ENCODE measurements around the gene CENPO. TPM values are rescaled to one million over a fixed set of nuclear protein-coding genes. Genes with fewer than 3 reads are reported as not detected.

The CENPO gene
- total and polyA plus RNA-seq, 2 experiments from 2014 or later = 13.2 to 13.3 TPM

DNA sequence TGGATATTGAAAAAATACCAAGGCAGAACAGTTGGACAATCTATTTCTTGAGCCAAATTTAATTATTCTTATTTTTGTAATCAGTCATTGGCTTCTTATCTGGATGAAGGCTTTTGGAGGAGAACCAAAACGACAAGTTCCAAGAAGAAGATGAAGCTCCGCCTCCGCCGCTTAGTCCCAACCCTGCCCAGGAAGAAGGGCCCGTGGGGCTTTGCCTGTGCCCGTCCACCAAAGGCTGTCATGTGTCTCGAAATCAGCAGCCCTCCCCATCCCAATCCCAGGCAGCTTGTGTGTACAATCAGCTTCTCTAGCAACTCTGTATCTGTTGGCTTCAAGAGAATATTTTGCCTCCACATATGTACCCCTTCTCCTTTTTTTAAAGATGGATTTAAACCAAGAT, 24.6 kb upstream of the CENPO start:
- Histone ChIP-seq H3K27me3 (replicated peaks; ENCODE audit: insufficient read depth) (no peaks in the 10 kb centered on the region), H3K27ac (no peak overlapping the region), H3K4me2 (ENCODE audit: unreplicated experiment) (no peak overlapping the region), H3K4me3 (no peak overlapping the region), H3K9ac (no peak overlapping the region), H3K4me1 (ENCODE audit: insufficient read depth) (no peaks in the 10 kb centered on the region), H3K36me3 (ENCODE audit: low read depth) (0 out of 2 replicates have a peak, but pooled peaks cover 3% of the 10 kb centered on the region), H4K20me1 (ENCODE audit: insufficient read depth) (no peaks in the 10 kb centered on the region), H3F3A (ENCODE audit: insufficient read depth) (no peaks in the 10 kb centered on the region), H3K79me2 (ENCODE audit: insufficient read depth) (no peaks in the 10 kb centered on the region), H2AFZ (no peak overlapping the region), H3K9me2 (ENCODE audit: insufficient read depth) (no peaks in the 10 kb centered on the region), H3K9me3 (ENCODE audit: low read depth) (no peaks in the 10 kb centered on the region)
- WGBS, 2 experiments (ENCODE audit: low coverage in 1 of 2, low lambda C conversion rate in 2 of 2, missing lambda C conversion rate in 2 of 2) = 52 to 60% methylated on average over 7 of the region's 7 CpGs
- no peak for TF ChIP-seq EZH2 (IDR thresholded peaks at IDR 0.05; ENCODE audit: insufficient read depth, poor library complexity, severe bottlenecking)
- TF ChIP-seq EZH2phosphoT487 (IDR thresholded peaks at IDR 0.05; ENCODE audit: insufficient read depth, low read depth) = no peak
- in situ Hi-C loops (cut with MboI) = no loop called here
- DNase-seq = no peak

DNA sequence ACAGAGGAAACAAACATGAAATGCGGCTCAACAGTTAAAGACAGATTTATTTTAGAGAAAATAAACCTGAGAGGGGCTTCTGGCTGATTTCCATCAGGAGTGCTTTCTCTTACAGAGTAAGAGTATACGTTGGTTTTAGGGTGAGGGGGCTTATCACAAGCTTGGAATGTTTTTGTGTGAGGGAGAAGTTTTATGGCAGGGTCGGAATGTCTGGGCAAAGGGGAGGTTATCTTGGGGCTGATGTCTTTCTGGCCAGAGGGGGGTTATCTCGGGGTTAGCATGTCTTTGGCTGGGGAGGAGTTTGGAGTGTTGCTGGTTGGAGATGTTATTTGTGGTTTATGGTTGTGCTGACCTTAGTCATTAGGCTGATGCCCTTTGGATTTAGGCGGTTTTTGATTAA, 22.2 kb upstream of the CENPO start:
- Histone ChIP-seq H3K9me2 (ENCODE audit: insufficient read depth) (no peaks in the 10 kb centered on the region), H3K9me3 (ENCODE audit: low read depth) (no peaks in the 10 kb centered on the region), H3K4me3 (no peak overlapping the region), H3K79me2 (ENCODE audit: insufficient read depth) (no peaks in the 10 kb centered on the region), H4K20me1 (ENCODE audit: insufficient read depth) (no peaks in the 10 kb centered on the region), H3K27ac (no peak overlapping the region), H3F3A (ENCODE audit: insufficient read depth) (no peaks in the 10 kb centered on the region), H3K9ac (no peak overlapping the region), H2AFZ (no peak overlapping the region), H3K4me2 (ENCODE audit: unreplicated experiment) (no peak overlapping the region), H3K27me3 (replicated peaks; ENCODE audit: insufficient read depth) (no peaks in the 10 kb centered on the region), H3K4me1 (ENCODE audit: insufficient read depth) (no peaks in the 10 kb centered on the region), H3K36me3 (ENCODE audit: low read depth) (0 out of 2 replicates have a peak, but pooled peaks cover 3% of the 10 kb centered on the region)
- WGBS, 2 experiments (ENCODE audit: low coverage in 1 of 2, low lambda C conversion rate in 2 of 2, missing lambda C conversion rate in 2 of 2) = 97 to 99% methylated on average over 5 of the region's 5 CpGs
- TF ChIP-seq EZH2phosphoT487 (IDR thresholded peaks at IDR 0.05; ENCODE audit: insufficient read depth, low read depth) (no peak), EZH2 (IDR thresholded peaks at IDR 0.05; ENCODE audit: insufficient read depth, poor library complexity, severe bottlenecking) (no peak)
- in situ Hi-C loops (cut with MboI) = loop anchor here (10.0 kb wide), 1 partner anchor 156 kb away; no protein-coding TSS in a partner anchor
- DNase-seq = no peak

DNA sequence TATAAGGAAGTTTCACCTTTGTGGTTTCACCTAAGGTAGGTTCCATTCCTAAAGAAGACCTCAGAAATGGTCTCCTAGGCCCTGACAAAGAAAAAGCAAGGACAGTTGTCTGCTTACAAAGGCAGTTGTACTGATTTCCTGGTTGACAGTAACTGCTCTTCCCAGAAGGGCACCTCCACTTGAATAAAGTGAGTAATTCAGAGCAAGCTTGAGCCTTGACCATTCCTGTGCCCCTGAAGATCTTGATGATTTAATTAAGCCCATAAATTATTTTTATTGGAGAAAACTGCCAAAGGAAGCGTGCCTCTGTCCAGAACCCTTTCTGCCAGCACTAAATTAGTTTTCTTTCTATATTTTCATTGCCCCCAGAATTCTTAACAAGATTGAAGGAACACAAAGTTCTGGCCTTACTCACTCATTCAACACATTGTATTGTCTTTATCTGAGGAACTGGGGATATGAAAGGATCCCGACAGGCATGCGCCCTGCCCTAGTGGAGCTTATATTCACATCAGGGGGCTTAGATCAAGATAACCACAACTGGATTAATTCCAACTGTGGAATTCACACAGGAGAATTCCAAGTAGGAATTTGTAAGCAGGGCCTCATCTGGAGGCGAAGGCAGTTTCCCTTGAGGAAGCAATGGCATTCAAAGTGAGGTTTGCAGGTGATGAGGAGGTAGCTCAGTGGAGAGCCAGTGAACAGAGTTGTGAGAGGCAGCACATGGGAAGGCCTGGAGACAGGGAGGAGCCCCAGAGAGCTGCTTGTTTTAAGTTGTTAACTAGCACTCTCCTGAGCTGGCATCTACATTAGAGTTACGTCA, 21.2 kb upstream of the CENPO start:
- Histone ChIP-seq H3K79me2 (ENCODE audit: insufficient read depth) (no peaks in the 10 kb centered on the region), H4K20me1 (ENCODE audit: insufficient read depth) (no peaks in the 10 kb centered on the region), H3K9me2 (ENCODE audit: insufficient read depth) (no peaks in the 10 kb centered on the region), H3K9ac (no peak overlapping the region), H3K36me3 (ENCODE audit: low read depth) (0 out of 2 replicates have a peak, but pooled peaks cover 3% of the 10 kb centered on the region), H3K4me1 (ENCODE audit: insufficient read depth) (no peaks in the 10 kb centered on the region), H3K27me3 (replicated peaks; ENCODE audit: insufficient read depth) (no peaks in the 10 kb centered on the region), H3K4me3 (no peak overlapping the region), H3K4me2 (ENCODE audit: unreplicated experiment) (no peak overlapping the region), H2AFZ (no peak overlapping the region), H3K27ac (no peak overlapping the region), H3K9me3 (ENCODE audit: low read depth) (no peaks in the 10 kb centered on the region), H3F3A (ENCODE audit: insufficient read depth) (no peaks in the 10 kb centered on the region)
- no peak for DNase-seq
- in situ Hi-C loops (cut with MboI) = loop anchor here (10.0 kb wide), 1 partner anchor 157 kb away; no protein-coding TSS in a partner anchor
- WGBS, 2 experiments (ENCODE audit: low coverage in 1 of 2, low lambda C conversion rate in 2 of 2, missing lambda C conversion rate in 2 of 2) = 72 to 73% methylated on average over 5 of the region's 5 CpGs
- TF ChIP-seq EZH2 (IDR thresholded peaks at IDR 0.05; ENCODE audit: insufficient read depth, poor library complexity, severe bottlenecking) (no peak), EZH2phosphoT487 (IDR thresholded peaks at IDR 0.05; ENCODE audit: insufficient read depth, low read depth) (no peak)

DNA sequence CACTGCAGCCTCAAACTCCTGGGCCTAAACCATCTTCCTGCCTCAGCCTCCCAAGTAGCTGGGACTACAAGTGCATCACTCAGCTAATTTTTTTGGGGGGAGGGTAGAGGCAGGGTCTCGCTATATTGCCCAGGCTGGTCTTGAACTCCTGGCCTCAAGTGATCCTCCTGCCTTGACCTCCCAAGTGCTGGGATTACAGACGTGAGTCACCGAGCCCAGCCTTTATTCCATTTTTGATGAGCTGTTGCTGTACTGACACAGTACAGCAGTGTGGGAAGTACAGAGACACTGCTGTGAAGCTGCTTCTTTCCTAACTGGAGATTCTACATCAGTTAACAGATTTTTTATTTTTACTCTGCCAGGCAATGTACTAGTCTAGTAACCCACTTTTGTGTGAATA, 18.9 kb upstream of the CENPO start:
- Histone ChIP-seq H3K9me3 (ENCODE audit: low read depth) (no peaks in the 10 kb centered on the region), H3K9ac (no peak overlapping the region), H3F3A (ENCODE audit: insufficient read depth) (no peaks in the 10 kb centered on the region), H3K27me3 (replicated peaks; ENCODE audit: insufficient read depth) (no peaks in the 10 kb centered on the region), H3K9me2 (ENCODE audit: insufficient read depth) (no peaks in the 10 kb centered on the region), H3K4me1 (ENCODE audit: insufficient read depth) (no peaks in the 10 kb centered on the region), H4K20me1 (ENCODE audit: insufficient read depth) (no peaks in the 10 kb centered on the region), H2AFZ (no peak overlapping the region), H3K4me2 (ENCODE audit: unreplicated experiment) (no peak overlapping the region), H3K79me2 (ENCODE audit: insufficient read depth) (no peaks in the 10 kb centered on the region), H3K4me3 (no peak overlapping the region), H3K27ac (no peak overlapping the region), H3K36me3 (ENCODE audit: low read depth) (0 out of 2 replicates have a peak, but pooled peaks cover 3% of the 10 kb centered on the region)
- 61 to 70% methylated on average over 3 of the region's 3 CpGs for WGBS, 2 experiments (ENCODE audit: low coverage in 1 of 2, low lambda C conversion rate in 2 of 2, missing lambda C conversion rate in 2 of 2)
- DNase-seq = no peak
- TF ChIP-seq EZH2phosphoT487 (IDR thresholded peaks at IDR 0.05; ENCODE audit: insufficient read depth, low read depth) = no peak
- no peak for TF ChIP-seq EZH2 (IDR thresholded peaks at IDR 0.05; ENCODE audit: insufficient read depth, poor library complexity, severe bottlenecking)
- in situ Hi-C loops (cut with MboI) = loop anchor here (10.0 kb wide), 1 partner anchor 160 kb away; no protein-coding TSS in a partner anchor

Data from GM23248 (cell line).